Stimulated activated naive CD8-positive, alpha-beta T cell treated with anti-CD3 and anti-CD28 coated beads, Interleukin-15, amount 100 ng/mL, for 72 hours (primary cell): ENCODE results near the gene HSPG2.

ENCODE experiments used
- ATAC-seq: fragments of 150-1000 bp; cut with Tn5 transposase; 2 replicates; pipeline ENCODE4 v1.10.0; 2021; ENCODE audit warnings: mild to moderate bottlenecking, moderate library complexity
- DNase-seq, 2 donors: peaks; one replicate each; pipeline ENCODE4 v3.0.0; 2021 to 2022
- H3K27ac Mint-ChIP-seq, 2 donors: one replicate each; pipeline ENCODE4 v1.8.0; 2022; ENCODE audit warnings: mild to moderate bottlenecking in 2 of 2, mixed read lengths in 2 of 2, moderate library complexity in 2 of 2
- H3K27me3 Mint-ChIP-seq: one replicate; pipeline ENCODE4 v1.8.0; 2022; ENCODE audit warnings: mixed read lengths
- H3K4me1 Mint-ChIP-seq: one replicate; pipeline ENCODE4 v1.8.0; 2022; ENCODE audit warnings: mild to moderate bottlenecking, mixed read lengths
- H3K4me3 Mint-ChIP-seq, 2 donors: one replicate each; pipeline ENCODE4 v1.8.0; 2022; ENCODE audit warnings: mild to moderate bottlenecking in 2 of 2, mixed read lengths in 2 of 2, moderate library complexity in 1 of 2
- H3K9me3 Mint-ChIP-seq, 2 donors: one replicate each; pipeline ENCODE4 v1.8.0; 2022; ENCODE audit warnings: mixed read lengths in 2 of 2

The HSPG2 gene

DNA sequence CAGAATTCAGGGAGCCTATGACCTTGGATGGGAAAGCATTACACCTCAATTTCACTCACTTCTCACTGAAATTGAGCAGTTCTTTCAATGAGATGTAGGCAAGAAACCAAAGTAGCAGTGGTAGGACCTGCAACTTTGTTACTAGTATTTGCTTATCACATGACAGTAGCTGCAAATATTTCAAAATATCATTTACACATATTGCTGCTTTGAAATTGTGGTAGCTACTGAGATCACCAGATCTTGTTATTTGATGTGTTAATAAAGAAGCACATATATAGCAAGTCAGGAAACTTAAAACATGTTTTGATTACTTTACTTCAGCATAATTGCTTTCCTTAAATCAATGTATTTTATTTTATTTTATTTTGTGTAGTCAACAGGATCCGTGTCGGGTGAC is 112.2 kb downstream of the HSPG2 start:
- no peak overlapping the region for H3K27ac Mint-ChIP-seq
- H3K4me1 Mint-ChIP-seq, result no peaks in the 10 kb centered on the region
- H3K27me3 Mint-ChIP-seq, result no peaks in the 10 kb centered on the region
- no peaks in the 10 kb centered on the region for H3K9me3 Mint-ChIP-seq
- DNase-seq (no peak), ATAC-seq (no peak)
- no peak overlapping the region for H3K4me3 Mint-ChIP-seq

DNA sequence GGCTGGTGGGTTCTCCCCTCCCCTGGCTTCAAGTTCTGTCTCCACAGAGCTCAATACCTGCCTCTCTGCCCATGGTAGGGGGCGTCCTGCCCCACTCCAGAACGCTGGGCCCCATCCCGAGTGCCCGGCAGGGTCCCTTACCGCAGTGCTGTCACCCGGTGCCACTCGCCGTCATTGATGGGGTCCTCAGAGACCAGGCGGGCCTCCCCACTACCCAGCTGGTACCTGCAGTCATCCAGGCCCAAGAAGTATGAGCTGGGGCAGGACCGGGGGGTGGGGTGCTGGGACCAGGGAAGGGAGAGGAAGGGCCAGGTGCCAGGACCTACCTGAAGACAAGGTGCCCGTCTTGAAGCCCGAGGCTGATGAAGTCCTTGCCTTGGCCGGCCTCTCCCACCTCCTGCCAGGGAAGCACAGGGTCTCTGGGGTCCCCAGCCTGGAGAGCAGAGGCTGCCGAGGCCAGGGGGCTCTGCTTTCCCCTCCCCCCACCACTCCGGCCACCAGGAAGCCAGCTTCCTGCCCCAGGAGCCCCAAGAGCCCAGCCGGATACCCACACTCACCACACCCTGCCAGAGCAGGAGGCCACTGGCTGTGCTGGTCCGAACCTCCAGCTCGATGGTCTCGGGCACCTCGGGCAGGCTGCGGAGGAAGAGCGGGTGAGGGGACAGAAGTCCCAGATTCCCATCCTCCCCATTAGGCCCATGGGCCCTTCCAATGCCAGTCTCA is 113.0 kb downstream of the HSPG2 start:
- no peaks in the 10 kb centered on the region for H3K27me3 Mint-ChIP-seq
- no peaks in the 10 kb centered on the region for H3K9me3 Mint-ChIP-seq
- H3K27ac Mint-ChIP-seq, result no peak overlapping the region
- DNase-seq, result no peak
- no peak overlapping the region for H3K4me3 Mint-ChIP-seq
- no peak for ATAC-seq
- H3K4me1 Mint-ChIP-seq, result no peaks in the 10 kb centered on the region

DNA sequence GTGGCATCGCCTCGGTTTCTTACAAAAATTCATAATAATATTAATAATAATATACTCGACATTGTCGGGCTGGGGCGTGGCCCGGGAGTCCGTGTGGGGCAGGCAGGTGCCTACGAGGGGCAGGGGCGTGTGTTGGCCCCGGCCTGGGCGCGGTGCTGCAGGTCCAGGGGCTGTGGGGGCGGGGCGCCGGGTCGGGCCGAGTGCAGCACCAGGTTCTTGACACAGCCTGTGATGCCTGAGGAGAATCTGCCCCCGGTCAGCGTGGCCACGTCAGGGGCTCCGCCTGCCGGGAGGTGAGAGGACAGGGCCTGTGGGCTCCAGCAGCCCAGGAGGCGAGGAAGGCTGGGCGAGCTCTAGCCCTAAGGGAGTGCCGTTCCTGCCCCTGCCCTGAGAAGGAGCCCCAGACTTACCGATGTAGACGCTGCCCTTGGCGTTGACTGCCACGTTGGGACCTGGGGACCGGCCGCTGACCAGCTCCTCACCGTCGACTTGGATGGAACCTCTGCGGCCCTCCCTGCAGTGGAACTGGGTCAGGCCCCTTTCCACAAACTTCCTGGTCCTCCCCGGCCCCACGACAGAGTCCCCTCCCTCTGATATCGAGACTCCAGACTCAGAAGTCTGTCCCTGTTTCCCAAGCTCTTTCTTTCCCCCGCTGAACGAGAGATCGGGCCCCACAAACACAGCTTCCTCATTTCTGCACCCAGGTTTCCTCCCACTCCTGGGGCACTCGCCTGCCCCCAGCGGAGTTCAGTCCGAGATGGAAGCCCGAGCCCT is 113.7 kb downstream of the HSPG2 start:
- ATAC-seq, result no peak
- DNase-seq, result no peak
- no peaks in the 10 kb centered on the region for H3K27me3 Mint-ChIP-seq
- H3K27ac Mint-ChIP-seq, result peak overlapping the region in 1 of 2 donors; percentile 36
- H3K9me3 Mint-ChIP-seq, result no peaks in the 10 kb centered on the region
- peaks cover 3% of the 10 kb centered on the region for H3K4me1 Mint-ChIP-seq
- H3K4me3 Mint-ChIP-seq, result no peak overlapping the region

DNA sequence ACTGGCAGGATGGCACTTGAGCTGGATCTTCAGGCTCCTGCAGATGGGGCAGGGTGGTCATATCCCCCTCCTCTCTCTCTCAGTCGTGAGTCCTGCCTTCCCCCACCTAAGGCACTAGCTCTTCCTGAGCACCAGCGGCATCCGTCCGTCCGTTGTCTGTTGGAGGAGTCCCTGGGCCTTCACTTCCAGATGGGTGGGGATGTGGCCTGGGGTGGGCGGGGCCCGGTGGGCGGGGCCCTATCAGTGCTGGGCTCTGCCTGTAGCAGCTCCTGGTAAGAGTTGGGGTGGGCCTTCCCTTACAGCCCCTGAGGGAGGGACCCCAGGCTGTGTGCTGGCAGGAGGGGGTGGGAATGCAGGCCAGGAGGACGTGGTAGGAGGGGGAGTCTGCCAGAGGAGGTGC is 114.8 kb downstream of the HSPG2 start:
- DNase-seq, result no peak
- Mint-ChIP-seq H3K4me1 (peaks cover 5% of the 10 kb centered on the region), H3K27ac (no peak overlapping the region), H3K27me3 (no peaks in the 10 kb centered on the region), H3K9me3 (no peaks in the 10 kb centered on the region), H3K4me3 (no peak overlapping the region)
- ATAC-seq, result peak; percentile 36

DNA sequence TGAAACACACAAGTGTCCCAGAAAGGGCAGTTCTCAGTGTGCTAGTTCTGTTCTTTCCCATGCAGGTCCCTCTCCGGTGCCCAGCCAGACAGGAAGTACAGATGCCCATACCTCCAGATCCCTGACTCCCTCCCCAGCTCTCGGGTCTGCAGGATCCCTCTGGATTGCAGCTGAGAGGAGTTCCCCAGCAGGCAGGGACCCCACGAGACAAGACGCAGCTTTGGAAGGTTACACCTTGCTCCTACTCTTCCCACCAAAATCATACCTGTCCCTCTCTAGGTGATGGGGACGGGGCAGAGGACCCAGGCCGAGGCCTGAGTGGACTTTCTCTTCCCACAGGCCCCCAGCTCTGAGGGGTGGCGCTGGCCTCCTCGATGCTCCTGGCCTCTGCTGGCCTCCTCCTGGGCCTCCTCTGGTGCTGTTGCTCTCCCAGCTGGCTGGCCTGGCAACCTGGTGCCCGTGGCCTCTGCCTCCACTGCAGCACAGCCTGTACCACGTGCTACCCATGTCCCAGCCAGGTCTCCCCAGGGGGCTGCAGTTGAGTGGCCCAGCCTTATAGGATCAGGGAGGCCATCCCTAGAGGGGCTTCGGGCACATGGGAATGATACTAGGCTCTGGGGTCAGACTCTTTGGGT is 115.6 kb downstream of the HSPG2 start:
- Mint-ChIP-seq H3K27me3 (no peaks in the 10 kb centered on the region), H3K4me3 (no peak overlapping the region), H3K4me1 (peaks cover 5% of the 10 kb centered on the region), H3K27ac (no peak overlapping the region), H3K9me3 (no peaks in the 10 kb centered on the region)
- ATAC-seq (no peak), DNase-seq (no peak)

DNA sequence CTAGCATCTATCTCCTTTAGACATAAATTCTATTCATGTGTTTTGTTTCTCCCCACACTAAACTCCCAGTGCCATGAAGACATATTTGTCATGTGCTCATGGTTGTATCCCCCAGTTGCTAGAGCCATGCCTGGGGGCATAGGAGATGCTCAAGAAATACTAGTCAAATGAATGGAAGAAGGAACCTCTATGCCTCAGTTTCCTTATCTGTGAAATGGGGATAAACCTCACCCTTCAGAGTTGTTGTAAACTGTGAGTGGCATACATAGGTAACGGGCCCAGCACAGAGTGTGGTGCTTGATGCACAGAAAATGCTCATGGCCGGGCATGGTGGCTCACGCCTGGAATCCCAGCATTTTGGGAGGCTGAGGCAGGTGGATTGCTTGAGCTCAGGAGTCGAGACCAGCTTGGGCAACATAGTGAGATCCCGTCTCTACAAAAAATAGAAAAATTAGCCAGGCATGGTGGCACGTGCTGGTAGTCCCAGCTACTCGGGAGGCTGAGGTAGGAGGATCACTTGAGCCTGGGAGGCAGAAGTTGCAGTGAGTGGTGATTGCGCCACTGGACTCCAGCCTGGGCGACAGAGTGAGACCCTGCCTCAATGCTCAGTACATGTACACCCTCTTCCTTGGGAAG is 116.4 kb downstream of the HSPG2 start:
- H3K27me3 Mint-ChIP-seq, result no peaks in the 10 kb centered on the region
- H3K4me1 Mint-ChIP-seq, result peaks cover 5% of the 10 kb centered on the region
- no peaks in the 10 kb centered on the region for H3K9me3 Mint-ChIP-seq
- no peak for DNase-seq
- no peak overlapping the region for H3K4me3 Mint-ChIP-seq
- no peak overlapping the region for H3K27ac Mint-ChIP-seq
- ATAC-seq, result no peak

DNA sequence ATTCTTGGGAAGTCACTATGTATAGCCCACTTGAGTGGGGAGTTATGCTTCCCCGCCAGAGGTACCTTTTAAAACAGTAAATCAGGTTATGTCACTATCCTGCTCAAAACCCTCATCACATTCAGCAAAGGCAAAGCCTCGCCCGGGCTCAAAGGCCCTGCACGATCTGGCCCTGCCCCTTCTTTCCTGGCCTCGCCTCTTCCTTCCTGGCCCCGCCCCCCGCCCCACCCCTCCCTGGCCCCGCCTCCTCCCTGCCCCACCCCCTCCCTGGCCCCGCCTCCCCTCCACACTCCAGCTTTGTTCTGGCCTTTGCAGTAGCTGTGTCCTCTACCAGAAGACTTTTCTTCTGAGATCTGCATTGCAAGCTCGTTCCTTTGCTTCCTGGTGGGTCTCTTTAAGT is 118.5 kb downstream of the HSPG2 start:
- H3K4me3 Mint-ChIP-seq, result no peak overlapping the region
- H3K9me3 Mint-ChIP-seq, result no peaks in the 10 kb centered on the region
- DNase-seq, result peak; percentile 17 to 29
- H3K27me3 Mint-ChIP-seq, result peaks cover 1% of the 10 kb centered on the region
- H3K27ac Mint-ChIP-seq, result no peak overlapping the region
- peaks cover 5% of the 10 kb centered on the region for H3K4me1 Mint-ChIP-seq
- peak; percentile 44 for ATAC-seq

GRCh38 chr1:21816602-21817302 is 120.4 kb downstream of the HSPG2 start:
- Mint-ChIP-seq H3K4me3 (no peak overlapping the region), H3K27ac (no peak overlapping the region), H3K4me1 (peaks cover 5% of the 10 kb centered on the region), H3K27me3 (peaks cover 8% of the 10 kb centered on the region), H3K9me3 (no peaks in the 10 kb centered on the region)
- no peak for DNase-seq
- ATAC-seq, result no peak

GRCh38 chr1:21815724-21816321 is 121.3 kb downstream of the HSPG2 start:
- no peaks in the 10 kb centered on the region for H3K9me3 Mint-ChIP-seq
- ATAC-seq (no peak), DNase-seq (no peak)
- peaks cover 5% of the 10 kb centered on the region for H3K4me1 Mint-ChIP-seq
- H3K27ac Mint-ChIP-seq, result no peak overlapping the region
- H3K4me3 Mint-ChIP-seq, result no peak overlapping the region
- peaks cover 8% of the 10 kb centered on the region for H3K27me3 Mint-ChIP-seq

DNA sequence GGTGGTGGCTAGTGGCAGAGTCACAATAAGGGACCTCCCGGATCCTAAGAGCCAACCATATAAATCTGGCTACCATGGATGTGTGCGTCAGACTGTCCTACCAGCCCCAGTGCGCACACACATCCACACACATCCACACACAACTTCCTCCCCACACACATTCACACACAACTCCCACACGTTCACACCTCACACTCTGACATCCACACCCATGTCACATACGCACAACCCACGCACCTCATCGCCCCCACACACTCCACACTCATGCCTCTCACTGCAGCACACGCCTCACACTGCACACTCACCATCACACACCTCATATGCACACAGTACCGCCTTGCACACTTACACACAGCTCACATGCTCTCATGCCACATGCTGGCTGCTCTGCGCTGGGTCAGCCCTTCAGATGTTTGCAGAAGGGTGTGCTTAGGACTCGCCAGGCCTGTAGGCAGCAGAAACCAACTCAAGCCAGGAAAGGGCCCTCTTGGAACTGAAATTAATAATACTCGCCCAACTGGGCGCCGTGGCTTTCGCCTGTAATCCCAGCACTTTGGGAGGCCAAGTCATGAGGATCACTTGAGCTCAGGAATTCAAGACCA is 122.0 kb downstream of the HSPG2 start:
- Mint-ChIP-seq H3K9me3 (no peaks in the 10 kb centered on the region), H3K4me3 (peak overlapping the region; percentile 2 to 35), H3K27ac (no peak overlapping the region), H3K27me3 (peaks cover 8% of the 10 kb centered on the region), H3K4me1 (peaks cover 5% of the 10 kb centered on the region)
- no peak for ATAC-seq
- DNase-seq, result no peak

- no peaks in the 10 kb centered on the region for H3K9me3 Mint-ChIP-seq
- H3K4me3 Mint-ChIP-seq, result peak overlapping the region; percentile 60 to 71
- ATAC-seq (peak; percentile 82), DNase-seq (peak; percentile 24 to 56)
- peaks cover 8% of the 10 kb centered on the region for H3K27me3 Mint-ChIP-seq
- H3K27ac Mint-ChIP-seq, result no peak overlapping the region
- peaks cover 5% of the 10 kb centered on the region for H3K4me1 Mint-ChIP-seq
Measured at GRCh38 chr1:21814241-21814918, 122.7 kb downstream of the HSPG2 start.

- ATAC-seq (no peak), DNase-seq (no peak)
- H3K27ac Mint-ChIP-seq, result no peak overlapping the region
- no peak overlapping the region for H3K4me3 Mint-ChIP-seq
- no peaks in the 10 kb centered on the region for H3K9me3 Mint-ChIP-seq
- H3K4me1 Mint-ChIP-seq, result peaks cover 3% of the 10 kb centered on the region
- H3K27me3 Mint-ChIP-seq, result peaks cover 8% of the 10 kb centered on the region
Measured at GRCh38 chr1:21813542-21813941, 123.6 kb downstream of the HSPG2 start.

GRCh38 chr1:21811875-21812305 is 125.2 kb downstream of the HSPG2 start, which contains the start of gene LDLRAD2:
LDLRAD2 (plus strand) TSS chr1:21812265; CDS start chr1:21812452, 187 bp downstream.
- Mint-ChIP-seq H3K9me3 (no peaks in the 10 kb centered on the region), H3K4me3 (no peak within 1 kb of the TSS), H3K27ac (no peak within 1 kb of the TSS), H3K4me1 (no peaks in the 10 kb centered on the region), H3K27me3 (peaks cover 8% of the 10 kb centered on the region)
- ATAC-seq, result no peak
- DNase-seq, result no peak

DNA sequence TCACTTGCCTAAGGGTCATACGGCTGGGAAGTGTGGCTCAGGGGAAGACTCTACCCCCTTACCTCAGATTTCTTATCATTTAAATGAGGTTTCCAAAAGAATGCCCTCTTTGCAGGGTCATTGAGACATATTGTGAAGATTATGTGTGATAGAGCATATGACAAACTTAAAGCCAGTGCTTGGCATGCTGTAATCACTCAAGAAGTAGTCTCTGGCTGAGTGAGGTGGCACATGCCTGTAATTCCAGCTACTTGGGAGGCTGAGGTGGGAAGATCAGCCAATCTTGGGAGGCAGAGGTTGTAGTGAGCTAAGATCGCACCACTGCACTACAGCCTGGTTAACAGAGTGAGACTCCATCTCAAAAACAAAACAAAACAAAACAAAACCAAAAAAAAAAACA is 132.6 kb downstream of the HSPG2 start:
- Mint-ChIP-seq H3K9me3 (no peaks in the 10 kb centered on the region), H3K27me3 (no peaks in the 10 kb centered on the region), H3K4me3 (no peak overlapping the region), H3K4me1 (no peaks in the 10 kb centered on the region), H3K27ac (peak overlapping the region in 1 of 2 donors; percentile 20)
- ATAC-seq (no peak), DNase-seq (no peak)
